ENCODE measurements around the gene CIAO1.
"Not testable (repeated sequence)": the region's sequence is repeated elsewhere in the genome, so short reads cannot be mapped to it uniquely, and the experiment has no call there.

CIAO1 gene

GRCh38 chr2:96251721-96252292 is 14.2 kb upstream of the CIAO1 start:
- no peak for DNase-seq

DNA sequence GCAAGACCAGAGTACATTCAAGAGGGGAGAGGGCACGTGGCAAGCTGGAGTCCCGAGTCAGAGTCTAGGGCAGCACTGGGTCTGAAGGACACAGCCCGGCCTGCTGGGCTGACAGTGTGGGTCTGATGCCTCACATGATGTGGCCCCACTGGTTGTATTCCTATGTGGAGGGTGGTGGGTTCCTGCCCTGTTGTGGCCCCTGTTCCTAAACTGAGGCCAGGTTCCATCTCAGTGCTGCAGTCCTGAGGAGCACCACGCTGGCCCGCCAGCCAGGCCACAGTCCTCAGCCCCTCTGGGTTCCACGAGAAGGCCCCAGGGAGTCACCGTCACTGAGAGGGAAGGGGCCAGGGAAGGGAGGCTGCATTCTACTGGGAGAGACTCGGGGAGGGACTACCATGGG is 13.5 kb upstream of the CIAO1 start:
- DNase-seq, result no peak

DNA sequence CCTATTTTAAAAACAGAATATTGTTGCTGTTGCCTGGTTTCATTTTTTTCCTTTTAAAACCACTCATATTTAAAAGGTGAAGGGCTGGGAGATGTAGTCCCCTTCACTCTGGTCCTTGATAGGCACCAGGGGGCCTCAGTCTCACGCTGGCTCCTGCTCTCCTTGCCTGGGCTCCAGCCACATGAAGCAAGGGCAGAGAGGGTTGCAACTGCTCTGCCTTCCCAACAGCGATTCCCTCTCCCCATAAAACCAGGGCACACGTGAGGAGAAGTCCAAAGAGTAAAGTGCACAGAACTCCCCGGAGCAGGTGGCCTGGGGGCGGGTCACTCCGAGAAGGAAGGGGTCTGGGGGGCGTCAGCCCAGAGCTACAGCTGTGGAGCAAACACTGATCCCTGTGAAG is 13.0 kb upstream of the CIAO1 start:
- DNase-seq, result no peak

- DNase-seq, result no peak
These were observed 11.5 kb upstream of the CIAO1 start for GRCh38 chr2:96254571-96254970.

- DNase-seq, result no peak
These were observed 9.4 kb upstream of the CIAO1 start for GRCh38 chr2:96256611-96257113.

GRCh38 chr2:96257744-96258143 is 8.3 kb upstream of the CIAO1 start:
- DNase-seq, result not testable (repeated sequence)

DNA sequence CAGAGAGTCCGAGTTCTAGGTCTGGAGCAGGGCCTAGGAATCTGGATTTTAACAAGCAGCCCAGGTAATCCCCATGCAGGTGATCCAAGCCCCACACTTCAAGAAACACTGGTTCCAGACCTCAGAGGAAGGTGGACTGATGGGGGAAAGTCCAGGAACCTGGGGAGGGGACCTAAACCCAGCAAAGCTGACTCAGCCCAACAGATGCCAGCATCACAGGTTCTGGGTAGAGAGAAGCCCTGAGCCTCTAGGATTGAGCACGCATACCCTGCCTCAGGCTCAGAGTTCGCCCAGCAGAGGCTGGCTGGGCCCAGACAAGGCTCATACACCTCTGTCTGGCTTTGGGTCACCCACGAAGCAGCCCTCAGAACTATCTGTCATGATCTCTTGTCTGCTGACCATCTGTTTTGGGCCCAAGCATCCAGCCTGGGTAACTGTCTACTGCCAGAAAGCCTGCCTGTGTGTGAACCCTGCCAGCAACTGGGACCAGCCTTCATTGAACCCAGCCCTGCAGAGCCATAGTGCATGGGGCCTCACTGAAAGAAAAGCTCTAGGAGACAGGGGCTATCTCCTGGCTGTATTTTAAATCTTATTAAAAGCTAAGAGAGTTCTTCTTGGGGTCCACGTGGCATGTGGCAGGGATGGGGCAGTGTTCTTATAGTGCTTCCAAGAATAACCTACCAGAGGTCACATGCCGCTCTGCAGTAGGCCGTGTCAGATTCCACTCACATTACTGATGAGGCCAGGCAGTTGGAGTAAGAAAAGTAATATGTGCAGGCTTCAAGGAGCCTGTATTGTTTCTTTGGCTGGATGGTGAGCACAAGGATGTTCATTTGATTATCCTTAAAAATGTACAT is 7.6 kb upstream of the CIAO1 start:
- DNase-seq, result no peak

GRCh38 chr2:96259497-96259921 is 6.5 kb upstream of the CIAO1 start:
- no peak for DNase-seq

DNA sequence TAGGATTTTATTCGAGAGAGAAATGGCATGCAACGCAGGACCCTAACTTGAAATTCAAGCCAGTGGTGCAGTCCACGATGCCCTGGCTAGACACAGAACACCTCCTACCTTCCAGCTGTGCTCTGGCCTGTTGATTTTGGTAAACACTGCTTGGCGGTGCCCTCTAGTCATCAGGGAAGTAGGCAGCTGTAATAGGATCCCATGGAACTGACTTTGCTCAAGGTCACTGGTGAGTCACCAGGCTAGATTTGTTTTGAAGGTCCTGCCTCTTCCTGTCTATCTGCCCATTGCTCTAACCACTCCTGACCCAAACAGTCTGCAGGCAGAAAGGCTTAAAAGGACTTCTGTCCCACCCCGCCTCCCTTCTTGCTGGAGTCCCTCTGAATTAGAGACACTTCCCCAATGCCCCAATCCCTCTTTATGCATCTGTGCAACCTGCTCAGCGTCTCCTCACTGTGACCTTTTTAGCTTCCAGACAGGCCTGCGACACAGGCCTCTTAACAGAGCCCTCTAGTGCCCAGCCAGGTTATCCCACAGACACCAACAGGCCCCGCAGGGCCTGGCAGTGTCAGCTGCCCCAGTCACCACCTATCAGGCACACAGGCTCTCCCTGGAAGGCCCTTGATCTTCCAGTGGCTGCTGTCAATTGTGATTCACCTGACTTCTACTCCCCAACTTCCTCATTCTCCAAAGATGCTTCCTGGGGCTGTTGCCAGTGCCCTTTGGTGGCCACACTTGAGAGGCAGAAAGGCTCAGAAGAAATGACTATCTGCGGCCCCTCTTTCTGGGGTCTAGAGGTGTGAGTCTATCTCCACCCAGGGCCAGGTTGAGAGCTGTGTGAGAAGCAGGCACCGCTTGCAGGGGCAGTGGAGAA is 5.4 kb upstream of the CIAO1 start:
- peak; percentile 26 to 42 for DNase-seq

- DNase-seq, result no peak
These were observed 4.6 kb upstream of the CIAO1 start for GRCh38 chr2:96261328-96262003.

DNA sequence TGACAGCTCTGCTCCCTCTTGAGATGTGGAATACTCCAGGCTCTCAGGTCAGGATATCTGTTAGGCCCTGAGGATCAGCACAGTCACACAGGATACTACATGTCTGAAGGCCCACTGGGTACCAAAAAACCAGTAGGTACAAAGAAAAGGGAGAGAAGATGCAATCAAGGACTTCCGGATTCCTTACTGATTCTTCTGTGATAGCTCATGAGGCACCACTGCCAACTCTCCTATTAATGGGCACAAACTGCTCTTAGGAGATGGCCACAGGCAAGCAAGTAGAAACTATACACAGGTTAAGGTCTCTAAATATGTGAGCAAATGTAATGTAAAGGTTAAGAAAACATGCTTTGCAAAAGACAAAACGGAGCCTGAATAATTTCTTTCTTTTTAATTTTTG is 3.7 kb upstream of the CIAO1 start:
- DNase-seq, result no peak

DNA sequence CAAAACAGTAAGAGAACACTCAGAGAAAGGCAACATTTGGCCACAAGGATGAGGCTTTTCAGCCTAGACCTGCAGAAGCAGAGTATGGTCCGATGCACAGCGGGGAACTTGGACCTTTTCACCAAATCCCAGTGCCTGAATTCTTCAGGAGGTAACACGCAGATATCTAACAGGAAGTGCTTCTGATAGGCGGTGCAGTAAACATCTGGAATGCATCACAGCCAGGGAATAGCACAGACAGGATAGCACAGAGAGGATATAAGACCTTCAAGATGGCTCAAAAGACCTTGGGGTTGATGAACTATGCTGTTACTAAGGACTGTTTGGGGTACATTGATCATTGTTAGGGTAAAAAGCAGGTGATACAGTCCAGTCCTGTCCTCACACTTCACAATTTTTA is 1.9 kb upstream of the CIAO1 start:
- DNase-seq, result no peak

DNA sequence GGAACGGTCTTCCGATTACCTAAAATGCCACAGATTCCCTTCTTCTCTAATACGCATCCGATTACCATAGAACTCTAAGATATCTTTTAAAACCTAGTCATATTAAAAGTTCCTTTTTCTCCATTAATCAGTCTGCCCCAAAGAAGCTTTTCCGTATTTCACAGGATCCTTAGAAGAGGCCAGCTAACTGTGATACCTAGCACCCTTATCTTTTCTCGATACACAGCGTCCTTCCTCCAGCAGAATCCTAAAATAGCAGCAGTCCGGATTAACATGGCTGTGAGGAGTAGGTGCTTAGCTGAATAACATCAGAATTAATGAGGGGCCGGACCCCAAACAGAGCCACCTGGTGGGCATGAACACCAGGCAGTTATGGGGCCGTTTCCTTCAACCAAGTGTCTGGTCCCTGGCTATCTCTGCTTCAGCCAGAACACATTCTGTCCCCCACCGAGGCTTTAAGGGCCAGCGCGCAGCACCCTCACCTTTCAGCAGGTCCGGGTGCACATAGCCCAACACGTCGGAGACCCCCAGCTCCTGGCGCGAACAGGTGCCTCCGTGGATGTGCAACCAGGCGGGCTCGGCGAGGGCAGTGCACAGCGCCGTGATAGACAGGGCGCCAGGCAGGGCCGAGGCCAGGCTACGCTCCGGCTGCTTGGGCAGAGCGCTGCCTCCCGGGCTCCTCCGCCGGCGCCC is 1.2 kb upstream of the CIAO1 start:
- DNase-seq, result peak in 1 of 2 experiments; percentile 28

GRCh38 chr2:96265349-96265839 is 631 bp upstream of the CIAO1 start:
- DNase-seq, result peak in 1 of 2 experiments; percentile 33

DNA sequence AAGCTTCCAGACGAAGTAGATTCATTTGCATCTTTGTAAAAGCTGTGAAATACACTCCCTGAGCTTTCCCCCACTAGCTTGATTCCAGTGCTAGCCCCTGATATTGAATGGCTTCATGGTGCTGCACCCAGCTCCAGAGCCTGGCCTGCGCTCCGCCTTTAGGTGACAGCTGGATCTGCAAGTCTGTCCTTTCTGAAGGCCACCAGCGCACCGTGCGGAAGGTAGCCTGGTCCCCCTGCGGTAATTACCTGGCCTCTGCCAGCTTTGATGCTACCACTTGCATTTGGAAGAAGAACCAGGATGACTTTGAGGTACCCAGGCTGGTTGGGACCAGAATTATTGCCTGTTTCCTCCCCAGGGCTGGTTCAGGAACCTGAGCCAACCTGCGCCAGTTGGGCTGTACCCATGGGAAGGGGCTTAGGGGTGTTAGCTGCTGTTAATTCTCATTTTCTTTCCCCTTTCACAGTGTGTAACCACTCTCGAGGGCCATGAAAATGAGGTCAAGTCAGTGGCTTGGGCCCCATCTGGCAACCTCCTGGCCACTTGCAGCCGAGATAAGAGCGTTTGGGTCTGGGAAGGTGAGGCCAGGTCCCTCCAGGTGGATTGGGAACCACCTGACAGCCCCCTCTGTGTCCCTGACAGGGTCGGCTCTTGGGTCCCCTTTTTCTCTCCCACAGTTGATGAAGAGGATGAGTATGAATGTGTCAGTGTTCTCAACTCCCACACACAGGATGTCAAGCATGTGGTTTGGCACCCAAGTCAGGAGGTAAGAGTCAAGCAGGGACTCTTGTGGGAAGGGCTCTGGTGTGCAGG is 1.3 kb downstream of the CIAO1 start:
- DNase-seq, result peak; percentile 52 to 69

- no peak for DNase-seq
These were observed 6.0 kb downstream of the CIAO1 start for GRCh38 chr2:96271995-96272394.

DNA sequence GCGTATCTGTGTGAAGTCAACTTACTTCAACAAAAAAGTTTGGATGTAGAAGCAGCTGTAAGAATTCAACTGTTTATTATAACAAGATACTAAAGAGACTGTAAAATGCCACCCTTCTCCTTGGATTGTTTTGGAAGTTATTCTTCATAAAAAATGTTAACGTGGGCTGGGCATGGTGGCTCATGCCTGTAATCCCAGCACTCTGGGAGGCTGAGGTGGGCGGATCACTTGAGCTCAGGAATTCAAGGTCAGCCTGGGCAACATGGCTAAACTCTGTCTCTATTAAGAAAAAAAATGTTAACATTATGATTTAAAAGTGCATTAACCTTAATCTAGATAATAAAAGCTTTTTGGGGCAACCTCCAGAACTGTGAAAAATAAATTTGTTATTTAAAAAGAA is 7.7 kb downstream of the CIAO1 start:
- no peak for DNase-seq

GRCh38 chr2:96274355-96275056 is 8.5 kb downstream of the CIAO1 start:
- no peak for DNase-seq

DNA sequence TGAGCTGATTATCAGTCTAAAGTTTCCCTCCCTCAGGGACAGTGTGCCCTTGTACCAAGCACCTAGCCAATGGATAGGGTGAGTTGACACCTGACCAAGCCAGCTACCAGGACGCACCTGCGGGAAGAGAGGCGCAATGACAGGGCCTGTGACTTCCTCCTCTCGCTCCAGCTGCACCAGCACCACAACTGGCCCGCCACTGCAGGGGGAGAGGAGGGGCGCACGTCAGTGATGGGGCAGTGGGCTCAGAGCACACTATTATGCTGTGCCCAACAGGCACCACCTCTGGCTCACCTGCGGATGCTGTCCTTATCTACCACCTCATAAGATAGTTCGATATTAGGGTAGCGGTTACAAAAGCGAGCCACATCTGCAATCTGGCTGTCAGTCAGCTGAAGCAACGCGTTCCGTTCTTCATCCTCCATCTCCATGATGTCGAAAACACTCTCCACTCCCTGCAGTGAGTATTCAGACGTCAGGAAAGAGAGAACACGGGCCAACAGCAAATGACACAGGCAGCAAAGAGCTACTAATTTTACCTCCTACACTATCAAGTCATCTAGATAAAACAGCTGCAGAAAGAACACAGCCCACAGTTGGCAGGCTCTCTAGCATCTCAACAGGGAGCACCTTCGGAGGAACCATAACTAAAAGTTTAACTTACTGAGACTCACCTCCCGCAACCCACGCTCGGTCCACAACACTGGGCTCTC is 10.9 kb downstream of the CIAO1 start:
- DNase-seq, result no peak
